HepG2 (cell line): ENCODE data around the gene TMEM139. TPM values are rescaled to one million over a fixed set of nuclear protein-coding genes. Genes with fewer than 3 reads are reported as not detected.

Source experiments
- AHDC1 ChIP-seq: sonication (generic); formaldehyde crosslinking; IDR thresholded peaks from 2 replicates; pipeline ENCODE4 v1.5.1; 2020; ENCODE audit warnings: mild to moderate bottlenecking, missing genetic modification reagents, borderline replicate concordance
- CBFB ChIP-seq: sonication (generic); formaldehyde crosslinking; IDR thresholded peaks from 2 replicates; pipeline ENCODE4 v1.4.0; 2020; ENCODE audit warnings: missing genetic modification reagents
- DBP ChIP-seq: sonication (generic); formaldehyde crosslinking; IDR thresholded peaks from 2 replicates; pipeline ENCODE4 v1.4.0; 2020; ENCODE audit warnings: missing genetic modification reagents; ENCODE audit errors: not compliant biosample characterization
- DNMT3B ChIP-seq: conservative IDR thresholded peaks from 2 replicates; pipeline ENCODE4 v1.6.1; 2016; ENCODE audit warnings: missing biosample characterization, control low read depth
- HNRNPH1 ChIP-seq: fragments of 200-400 bp; formaldehyde crosslinking; optimal IDR thresholded peaks from 2 replicates; pipeline ENCODE3; 2017; ENCODE audit warnings: mild to moderate bottlenecking, low read depth, low read length
- IRX3 ChIP-seq: sonication (generic); formaldehyde crosslinking; IDR thresholded peaks from 2 replicates; pipeline ENCODE4 v1.8.1; 2023; ENCODE audit warnings: mild to moderate bottlenecking, low read depth, missing genetic modification reagents, borderline replicate concordance
- KDM2A ChIP-seq: sonication (generic); formaldehyde crosslinking; IDR thresholded peaks from 2 replicates; pipeline ENCODE4 v1.4.0; 2020; ENCODE audit warnings: low read depth, missing genetic modification reagents, borderline replicate concordance
- MYNN ChIP-seq: sonication (generic); formaldehyde crosslinking; IDR thresholded peaks from 2 replicates; pipeline ENCODE4 v1.4.0; 2020; ENCODE audit warnings: mild to moderate bottlenecking, low read depth, missing genetic modification reagents
- NFE2 ChIP-seq: sonication (generic); formaldehyde crosslinking; IDR thresholded peaks from 2 replicates; pipeline ENCODE4 v1.4.0; 2020; ENCODE audit warnings: missing genetic modification reagents
- NPAS2 ChIP-seq: sonication (generic); formaldehyde crosslinking; IDR thresholded peaks from 2 replicates; pipeline ENCODE4 v1.8.0; 2022; ENCODE audit warnings: mild to moderate bottlenecking, missing genetic modification reagents, borderline replicate concordance
- SCMH1 ChIP-seq: sonication (generic); formaldehyde crosslinking; IDR thresholded peaks from 2 replicates; pipeline ENCODE4 v1.9.0; 2021; ENCODE audit warnings: missing genetic modification reagents, mild to moderate bottlenecking, borderline replicate concordance
- ZNF383 ChIP-seq: sonication (generic); formaldehyde crosslinking; IDR thresholded peaks from 2 replicates; pipeline ENCODE4 v1.4.0; 2020; ENCODE audit warnings: missing genetic modification reagents, mild to moderate bottlenecking, borderline replicate concordance
- ZNF510 ChIP-seq: sonication (generic); formaldehyde crosslinking; IDR thresholded peaks from 2 replicates; pipeline ENCODE4 v1.4.0; 2020; ENCODE audit warnings: low read depth, mild to moderate bottlenecking, missing genetic modification reagents
- ZNF598 ChIP-seq: sonication (generic); formaldehyde crosslinking; IDR thresholded peaks from 2 replicates; pipeline ENCODE4 v1.5.1; 2020; ENCODE audit warnings: mild to moderate bottlenecking, missing genetic modification reagents, borderline replicate concordance
- ZNF639 ChIP-seq: conservative IDR thresholded peaks from 2 replicates; pipeline ENCODE4 v1.6.1; 2018; ENCODE audit warnings: missing genetic modification reagents
- ZNF652 ChIP-seq: IDR thresholded peaks from 2 replicates; pipeline ENCODE4 v1.6.1; 2016; ENCODE audit warnings: low read depth, borderline replicate concordance
- ZNF724P ChIP-seq: sonication (generic); formaldehyde crosslinking; IDR thresholded peaks from 2 replicates; pipeline ENCODE4 v1.8.0; 2022; ENCODE audit warnings: missing genetic modification reagents, borderline replicate concordance
- ZSCAN31 ChIP-seq: sonication (generic); formaldehyde crosslinking; IDR thresholded peaks from 2 replicates; pipeline ENCODE4 v1.5.0; 2020; ENCODE audit warnings: low read depth, mild to moderate bottlenecking, missing genetic modification reagents
- polyA plus RNA-seq, 8 experiments: library from polyadenylated mRNA; depleted of rRNA in 3 of 8; stranded (reverse) in 7 of 8; unstranded in 1 of 8; fragments of >200 nt; fragmentation: Illumina TruSeq in 4 of 8; extraction: Trizol in 4 of 8; gene quantifications; 2 replicates each; pipeline versions ENCODE4 v1.2.1 to v1.2.3, GENCODE V29; 2011 to 2016; ENCODE audit warnings: low read depth in 4 of 8, missing spikeins in 1 of 8, mixed read lengths in 1 of 8; ENCODE audit not compliant: insufficient read depth in 1 of 8
- total RNA-seq, 5 experiments: library from RNA; depleted of rRNA; stranded (reverse); fragments of >200 nt; fragmentation: Illumina TruSeq; extraction: Trizol; gene quantifications; 2 replicates each; pipeline ENCODE4 v1.2.3, GENCODE V29; 2016; ENCODE audit warnings: low read depth in 1 of 5
- TF ChIP-seq, protein P1 (sequence below): IDR thresholded peaks from 2 replicates; pipeline ENCODE4 v1.6.1; 2018; ENCODE audit warnings: missing genetic modification reagents

The TMEM139 gene
- total and polyA plus RNA-seq, 2 of the 13 experiments (the other 11 are each of a cell fraction or from before 2014, with no cell fraction given) = 7.9 to 14.0 TPM

- peak; percentile 85 for TF ChIP-seq KDM2A (CRISPR knock-in tag)
- TF ChIP-seq AHDC1 (CRISPR knock-in tag) = peak; percentile 21; the same call in 1 of the 2 replicates
- no peak for TF ChIP-seq NPAS2 (CRISPR knock-in tag)
- TF ChIP-seq ZNF510 (CRISPR knock-in tag) = 0 out of 2 replicates have a peak, but pooled peaks have one; percentile 53
- TF ChIP-seq DNMT3B (CRISPR knock-in tag) = no peak
- TF ChIP-seq IRX3 (CRISPR knock-in tag) = peak; percentile 86; the same call in 1 of the 2 replicates
- no peak; the same call in 1 of the 2 replicates for TF ChIP-seq ZNF639
- no peak for TF ChIP-seq HNRNPH1
- TF ChIP-seq MYNN = no peak
- TF ChIP-seq ZNF652 = peak; percentile 95
- TF ChIP-seq ZSCAN31 (CRISPR knock-in tag) = peak; percentile 69
- no peak for TF ChIP-seq NFE2 (CRISPR knock-in tag)
- TF ChIP-seq ZNF598 = no peak; the same call in 1 of the 2 replicates
- TF ChIP-seq ZNF724P (CRISPR knock-in tag) = 0 out of 2 replicates have a peak, but pooled peaks have one; percentile 33
- TF ChIP-seq DBP (CRISPR knock-in tag) = no peak
- no peak for TF ChIP-seq ZNF383 (CRISPR knock-in tag)
- no peak for TF ChIP-seq SCMH1
- TF ChIP-seq CBFB (CRISPR knock-in tag) = peak; percentile 19; the same call in 1 of the 2 replicates
- TF ChIP-seq, protein P1, sequence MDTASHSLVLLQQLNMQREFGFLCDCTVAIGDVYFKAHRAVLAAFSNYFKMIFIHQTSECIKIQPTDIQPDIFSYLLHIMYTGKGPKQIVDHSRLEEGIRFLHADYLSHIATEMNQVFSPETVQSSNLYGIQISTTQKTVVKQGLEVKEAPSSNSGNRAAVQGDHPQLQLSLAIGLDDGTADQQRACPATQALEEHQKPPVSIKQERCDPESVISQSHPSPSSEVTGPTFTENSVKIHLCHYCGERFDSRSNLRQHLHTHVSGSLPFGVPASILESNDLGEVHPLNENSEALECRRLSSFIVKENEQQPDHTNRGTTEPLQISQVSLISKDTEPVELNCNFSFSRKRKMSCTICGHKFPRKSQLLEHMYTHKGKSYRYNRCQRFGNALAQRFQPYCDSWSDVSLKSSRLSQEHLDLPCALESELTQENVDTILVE (CRISPR knock-in tag) = peak; percentile 63; the same call in 1 of the 2 replicates
Observed at GRCh38 chr7:143263266-143264195, 21.2 kb upstream of the TMEM139 start, which contains the start of gene GSTK1 (continued).
